Activated CD4-positive, alpha-beta T cell treated with anti-CD3 and anti-CD28 coated beads, Interleukin-2, amount 50 U/mL, for 24 hours (primary cell): ENCODE measurements around the gene GNG7.
"Not testable (repeated sequence)": the region's sequence is repeated elsewhere in the genome, so short reads cannot be mapped to it uniquely, and the experiment has no call there.

Experiments used
- DNase-seq, 2 donors: peaks; one replicate each; pipeline ENCODE4 v3.0.0-alpha.2; 2020; ENCODE audit warnings: low read depth in 1 of 2, low spot score in 1 of 2

Gene GNG7

GRCh38 chr19:2714102-2714501, 11.6 kb upstream of the GNG7 start:
- not testable (repeated sequence) for DNase-seq

DNA sequence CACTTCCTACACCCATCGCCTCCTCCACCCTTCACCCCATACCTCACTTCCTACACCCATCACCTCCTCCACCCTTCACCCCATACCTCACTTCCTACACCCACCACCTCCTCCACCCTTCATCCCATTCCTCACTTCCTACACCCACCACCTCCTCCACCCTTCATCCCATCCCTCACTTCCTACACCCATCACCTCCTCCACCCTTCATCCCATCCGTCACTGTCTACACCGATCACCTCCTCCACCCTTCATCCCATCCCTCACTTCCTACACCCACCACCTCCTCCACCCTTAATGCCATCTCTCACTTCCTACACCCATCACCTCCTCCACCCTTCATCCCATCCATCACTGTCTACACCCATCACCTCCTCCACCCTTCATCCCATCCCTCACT, 10.7 kb upstream of the GNG7 start:
- DNase-seq, result not testable (repeated sequence)

DNA sequence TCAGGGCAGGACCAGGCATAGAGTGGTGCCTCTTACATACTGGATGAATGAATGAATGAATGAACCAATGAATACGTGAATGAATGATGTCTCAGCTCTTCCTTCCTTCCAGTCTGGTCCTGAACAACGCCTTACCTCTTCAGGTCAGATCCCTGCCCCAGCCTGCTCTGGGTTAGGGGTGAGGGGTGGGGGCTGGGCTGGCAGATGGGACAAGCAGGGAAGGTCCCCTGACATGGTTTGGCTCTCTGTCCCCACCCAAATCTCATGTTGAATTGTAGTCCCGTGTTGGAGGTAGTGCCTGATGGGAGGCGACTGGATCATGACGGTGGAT, 9.3 kb upstream of the GNG7 start:
- no peak for DNase-seq

DNA sequence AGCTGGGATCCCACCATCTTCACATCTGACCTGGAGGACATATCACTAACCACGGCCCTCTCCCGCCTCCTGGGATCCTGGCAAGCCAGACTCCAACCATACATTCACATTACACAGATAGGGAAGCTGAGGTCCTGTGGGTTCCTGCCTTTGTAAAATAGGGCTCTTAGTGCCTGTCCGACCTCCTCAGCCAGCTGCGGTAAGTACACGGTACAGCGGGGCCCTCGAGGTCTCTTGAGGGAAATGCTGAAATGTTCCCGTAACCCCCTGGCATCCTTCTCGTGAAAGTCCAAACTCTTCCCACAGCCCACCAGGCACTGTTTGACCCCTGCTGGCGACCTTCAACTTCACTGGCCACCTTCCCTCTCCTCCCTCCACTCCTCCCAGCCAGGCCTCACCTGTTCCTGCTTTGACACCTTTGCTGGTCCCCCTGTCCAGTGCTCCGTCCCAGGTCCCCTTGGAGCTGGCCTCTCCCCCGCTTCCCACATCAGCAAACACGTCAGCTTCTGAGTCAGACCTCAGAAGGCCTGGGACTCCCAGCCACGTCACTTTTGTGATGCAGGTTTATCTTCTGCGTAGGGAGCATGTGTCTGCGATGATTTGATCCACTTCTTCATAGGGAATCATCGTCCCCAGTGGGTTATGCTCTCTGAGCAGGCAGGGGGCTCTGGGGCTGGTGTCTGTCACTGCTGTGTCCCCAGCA, 8.8 kb upstream of the GNG7 start:
- no peak for DNase-seq

DNA sequence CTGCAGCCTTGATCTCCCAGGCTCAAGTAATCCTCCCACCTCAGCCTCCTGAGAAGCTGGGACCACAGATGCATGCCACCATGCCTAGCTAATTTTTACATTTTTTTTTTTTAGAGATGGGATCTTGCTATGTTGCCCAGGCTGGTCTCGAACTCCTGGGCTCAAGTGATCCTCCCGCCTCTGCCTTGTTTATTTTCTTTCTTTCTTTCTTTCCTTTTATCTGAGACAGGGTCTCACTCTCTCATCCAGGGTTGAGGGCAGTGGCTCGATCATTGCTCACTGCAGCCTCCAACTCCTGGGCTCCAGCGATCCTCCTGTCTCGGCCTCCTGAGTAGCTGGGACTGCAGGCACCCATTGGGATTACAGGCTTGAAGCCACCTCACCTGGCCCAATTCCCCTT, 3.8 kb upstream of the GNG7 start:
- no peak for DNase-seq

- no peak for DNase-seq
These were observed 1.3 kb upstream of the GNG7 start for GRCh38 chr19:2703691-2704216.

- DNase-seq, result no peak
These were observed 563 bp upstream of the GNG7 start for GRCh38 chr19:2703077-2703437.

DNA sequence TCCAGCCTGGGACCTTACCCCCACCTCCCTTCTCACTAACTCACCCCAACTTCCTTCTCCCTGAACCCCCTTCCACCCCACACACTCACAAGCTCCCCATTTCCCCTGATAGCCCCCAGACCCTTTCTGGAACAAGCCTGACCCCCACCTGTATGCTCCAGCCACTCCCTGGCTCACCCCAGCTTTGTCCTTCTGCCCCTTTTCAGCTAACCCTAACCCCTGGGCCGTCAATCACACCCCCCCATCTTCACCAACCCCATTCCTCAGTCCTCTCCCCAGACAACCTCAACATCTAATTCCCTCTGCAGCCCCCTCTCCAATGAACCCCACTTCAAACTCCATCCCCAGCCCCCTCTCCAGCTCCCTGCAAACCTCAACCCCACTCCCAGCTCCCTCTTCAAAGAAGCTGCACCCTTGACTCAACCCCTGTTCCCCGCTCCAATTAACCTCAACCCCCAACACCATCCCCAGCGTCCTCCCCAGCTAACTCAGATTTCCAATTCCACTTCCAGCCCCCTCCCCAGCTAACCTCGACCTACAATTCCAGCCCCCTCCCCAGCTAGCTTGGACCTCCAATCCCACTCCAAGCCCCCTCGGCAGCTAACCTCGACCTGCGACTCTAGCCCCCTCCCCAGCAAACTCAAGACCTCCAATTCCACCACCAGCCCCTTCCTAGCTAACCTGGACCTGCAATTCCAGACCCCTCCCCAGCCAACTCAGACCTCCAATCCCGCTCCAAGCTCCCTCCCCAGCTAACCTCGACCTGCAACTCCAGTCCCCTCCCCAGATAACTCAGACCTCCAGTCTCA, 929 bp downstream of the GNG7 start:
- no peak for DNase-seq

GRCh38 chr19:2700660-2701360, 1.7 kb downstream of the GNG7 start:
- no peak for DNase-seq

DNA sequence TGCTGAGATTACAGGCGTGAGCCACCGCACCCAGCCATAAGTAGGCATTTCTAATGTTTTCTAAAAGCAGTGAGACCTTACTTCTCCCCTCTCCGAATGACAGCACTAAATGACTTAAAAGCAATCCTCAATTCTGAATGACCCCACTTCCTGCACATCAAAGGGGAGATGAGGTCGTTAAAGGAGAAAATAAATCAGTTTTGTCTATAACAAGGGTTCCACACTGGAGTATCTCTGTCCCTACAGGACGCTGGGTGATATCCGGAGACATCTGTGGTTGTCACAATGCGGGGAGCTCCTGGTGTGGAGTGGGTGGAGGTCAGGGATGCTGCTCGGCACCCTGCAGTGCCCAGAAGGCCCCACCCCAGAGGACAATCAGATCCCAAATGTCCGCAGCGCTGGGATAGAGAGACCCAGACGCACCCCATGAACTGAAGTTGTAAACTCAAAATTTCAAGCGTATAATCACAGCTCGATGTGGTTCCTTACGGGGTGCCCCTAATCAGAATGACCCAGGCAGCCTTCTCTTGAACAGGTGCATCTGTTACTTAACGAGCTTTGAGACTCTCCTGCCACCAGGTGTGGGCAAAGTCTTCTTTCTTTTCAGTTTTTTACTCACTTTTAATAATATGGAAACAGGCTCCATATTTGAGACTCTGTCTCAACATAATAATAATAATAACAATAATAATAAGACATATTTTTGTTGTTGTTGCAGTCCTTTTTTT, 2.9 kb downstream of the GNG7 start:
- no peak for DNase-seq

DNA sequence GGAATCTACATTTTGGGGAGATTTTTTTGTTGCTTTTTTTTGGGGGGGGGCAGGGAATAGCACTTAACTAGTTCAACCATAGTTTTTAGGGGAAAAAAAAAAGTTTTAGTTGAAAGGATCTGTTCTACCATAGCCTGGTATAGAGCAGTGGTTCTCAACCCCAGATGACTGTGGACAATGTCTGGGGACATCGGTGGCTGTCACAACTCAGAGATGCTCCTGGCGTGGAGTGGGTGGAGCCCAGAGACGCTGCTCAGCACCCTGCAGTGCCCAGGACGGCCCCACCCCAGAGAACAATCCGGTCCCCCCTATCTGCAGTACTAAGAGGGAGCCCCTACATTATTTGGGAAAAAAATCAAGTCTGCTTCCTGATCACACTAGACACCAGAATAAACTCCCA, 8.3 kb downstream of the GNG7 start:
- DNase-seq, result no peak

- no peak for DNase-seq
These were observed 8.9 kb downstream of the GNG7 start for GRCh38 chr19:2693492-2694160.

DNA sequence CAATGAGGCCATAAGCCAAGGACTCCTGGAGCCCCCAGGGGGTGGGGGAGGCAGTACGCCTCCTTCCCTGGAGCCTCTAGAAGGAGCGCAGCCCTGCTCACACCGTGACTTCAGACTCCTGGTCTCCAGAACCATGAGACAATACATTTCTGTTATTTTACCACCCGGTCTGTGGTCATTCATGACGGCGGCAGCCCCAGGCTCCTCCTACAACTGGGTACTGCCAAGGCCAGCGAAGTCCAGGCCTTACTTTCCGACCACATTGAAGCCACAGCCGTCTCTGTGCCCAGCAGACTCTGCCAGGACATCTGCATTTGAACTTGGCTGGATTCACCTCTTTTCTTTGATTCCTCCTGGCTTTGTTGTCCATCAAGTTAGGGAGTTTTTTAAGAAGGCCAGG, 10.5 kb downstream of the GNG7 start:
- DNase-seq, result no peak

DNA sequence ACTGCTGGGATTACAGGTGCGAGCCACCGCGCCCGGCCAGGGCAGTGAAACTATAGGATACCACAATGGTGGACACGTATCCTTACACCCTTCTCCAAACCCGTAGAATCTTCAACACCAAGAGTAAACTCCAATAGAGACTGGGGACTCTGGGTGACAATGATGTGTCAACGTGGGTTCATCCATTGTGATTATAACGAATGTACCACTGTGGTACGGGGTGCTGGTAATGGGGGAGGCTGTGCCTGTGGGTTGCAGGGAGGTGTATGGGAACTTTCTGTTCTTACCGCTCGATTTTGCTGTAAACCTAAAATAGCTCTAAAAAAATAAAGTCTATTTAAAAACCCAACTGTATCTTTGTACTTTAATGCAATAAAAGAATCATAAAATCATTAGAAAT, 11.6 kb downstream of the GNG7 start:
- no peak for DNase-seq

DNA sequence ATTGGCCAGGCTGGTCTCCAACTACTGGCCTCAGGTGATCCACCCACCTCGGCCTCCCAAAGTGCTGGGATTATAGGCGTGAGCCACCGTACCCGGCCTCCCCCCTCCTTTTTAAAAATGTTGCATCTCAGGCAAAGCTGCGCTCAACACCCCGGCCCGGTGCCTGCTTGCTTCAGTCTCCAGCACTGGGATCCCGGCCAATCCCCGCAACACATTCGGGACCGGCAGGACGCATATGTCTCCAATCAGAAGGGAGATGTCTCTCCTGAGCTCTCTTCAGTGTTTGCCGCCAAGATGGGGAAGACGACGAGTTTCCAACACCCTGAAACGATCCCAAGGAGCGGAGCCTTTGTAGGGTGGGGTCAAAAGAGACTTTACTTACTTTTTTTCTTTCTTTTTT, 16.1 kb downstream of the GNG7 start:
- no peak for DNase-seq

DNA sequence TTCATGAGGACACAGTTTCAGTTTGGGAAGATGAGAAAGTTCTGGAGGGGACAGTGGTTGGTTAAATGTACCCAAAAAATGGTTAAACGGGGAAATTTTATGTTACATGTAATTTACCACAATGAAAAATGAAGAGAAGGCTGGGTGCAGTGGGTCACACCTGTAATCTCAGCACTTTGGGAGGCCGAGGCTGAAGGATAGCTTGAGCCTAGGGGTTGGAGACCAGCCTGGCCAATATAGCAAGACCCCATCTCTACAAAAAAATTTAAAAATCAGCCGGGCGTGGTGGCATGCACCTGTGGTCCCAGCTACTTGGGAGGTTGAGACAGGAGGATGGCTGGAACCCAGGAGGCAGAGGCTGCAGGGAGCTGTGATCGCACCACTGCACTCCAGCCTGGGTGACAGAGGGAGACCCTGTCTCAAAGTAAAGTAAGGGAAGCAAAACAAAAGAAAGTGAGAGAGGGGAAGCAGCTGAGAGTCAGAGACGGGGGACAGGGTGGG, 17.2 kb downstream of the GNG7 start:
- no peak for DNase-seq

GRCh38 chr19:2683430-2684003, 19.0 kb downstream of the GNG7 start:
- no peak for DNase-seq

GRCh38 chr19:2680808-2681207, 21.7 kb downstream of the GNG7 start:
- no peak for DNase-seq

DNA sequence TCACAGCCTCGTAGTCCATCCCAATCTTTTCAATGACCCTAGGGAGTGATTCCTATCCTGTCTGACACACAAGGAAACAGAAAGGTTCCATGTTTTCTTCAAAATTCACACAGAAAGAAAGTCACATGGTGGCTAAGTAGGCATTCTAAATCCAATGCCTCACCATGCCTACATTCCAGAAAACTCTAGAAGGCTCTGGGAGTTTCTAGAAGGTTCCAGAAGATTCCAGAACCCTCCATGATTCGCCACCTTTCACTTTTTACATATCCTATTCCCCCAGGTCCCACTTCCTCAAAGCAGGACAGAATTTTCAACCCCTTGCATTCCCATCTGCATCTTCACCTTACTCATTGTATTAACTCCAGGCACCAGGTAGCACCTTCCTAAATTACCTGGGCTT, 23.1 kb downstream of the GNG7 start:
- no peak for DNase-seq

DNA sequence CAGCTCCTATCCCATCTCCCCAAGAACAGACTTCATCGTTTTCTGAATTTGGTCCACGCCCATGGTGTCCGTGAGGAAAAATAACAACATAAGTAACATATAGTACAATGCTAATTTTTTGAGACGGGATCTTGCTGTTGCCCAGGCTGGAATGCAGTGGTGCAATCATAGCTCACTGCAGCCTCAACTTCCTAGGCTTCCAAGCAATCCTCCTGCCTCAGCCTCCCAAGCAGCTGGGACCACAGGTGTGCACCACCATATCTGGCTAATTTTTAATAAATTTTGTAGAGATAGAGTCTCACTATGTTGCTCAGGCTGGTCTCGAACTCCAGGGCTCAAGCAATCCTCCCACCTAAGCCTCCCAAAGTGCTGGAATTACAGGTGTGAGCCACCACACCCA, 23.5 kb downstream of the GNG7 start:
- DNase-seq, result not testable (repeated sequence)
